IMR-90 (cell line): ENCODE measurements around the gene TTC39A. TPM values are rescaled to one million over a fixed set of nuclear protein-coding genes. Genes with fewer than 3 reads are reported as not detected.

Experiments
- ATAC-seq: fragments of 200-7000 bp; cut with Tn5 transposase; 2 replicates; pipeline ENCODE4 v1.9.1; 2020; ENCODE audit warnings: low read depth, mild to moderate bottlenecking, moderate library complexity
- BruUV-seq: library from RNA; stranded (reverse); fragments of 400-500 nt; replicated peaks from 2 replicates; lab custom pipeline; 2021; lab: Mats Ljungman, UMichigan
- CTCF ChIA-PET: fragments of 300-600 bp; formaldehyde crosslinking; extraction: SDS; loops from one replicate; lab custom pipeline; 2021; ENCODE audit warnings: antibody characterized with exemption; lab: Yijun Ruan, JAX
- POLR2A ChIA-PET: fragments of 300-600 bp; sonication (Branson Sonifier 250); formaldehyde crosslinking; loops from one replicate; lab custom pipeline; 2022; ENCODE audit warnings: antibody characterized with exemption; ENCODE audit not compliant: unreplicated experiment; lab: Charles Lee
- DNase-seq: peaks from one replicate; pipeline ENCODE4 v3.0.0; 2013
- H2AFZ ChIP-seq: replicated peaks from 2 replicates; pipeline ENCODE3; 2013; ENCODE audit warnings: low read length, mild to moderate bottlenecking; ENCODE audit not compliant: poor library complexity
- H2AK5ac ChIP-seq: 2 replicates; pipeline ENCODE4 v1.6.1; 2013; ENCODE audit warnings: low read depth, low read length, inconsistent platforms
- H2AK9ac ChIP-seq: replicated peaks from 2 replicates; pipeline ENCODE3; 2013; ENCODE audit warnings: mild to moderate bottlenecking, low read depth, low read length, moderate library complexity; ENCODE audit not compliant: poor library complexity
- H2BK120ac ChIP-seq: 2 replicates; pipeline ENCODE4 v1.6.1; 2013; ENCODE audit warnings: low read depth, low read length, inconsistent platforms
- H2BK15ac ChIP-seq: 3 replicates; pipeline ENCODE4 v1.6.1; 2013; ENCODE audit warnings: low read depth, low read length, inconsistent platforms
- H2BK20ac ChIP-seq: 2 replicates; pipeline ENCODE4 v1.6.1; 2013; ENCODE audit warnings: low read depth, mild to moderate bottlenecking, inconsistent platforms, low read length, moderate library complexity
- H2BK5ac ChIP-seq: 2 replicates; pipeline ENCODE4 v1.6.1; 2013; ENCODE audit warnings: mild to moderate bottlenecking, low read depth, low read length, inconsistent platforms; ENCODE audit not compliant: poor library complexity, severe bottlenecking
- H3K14ac ChIP-seq: replicated peaks from 2 replicates; pipeline ENCODE4 v1.6.1; 2013; ENCODE audit warnings: low read depth, low read length, inconsistent platforms
- H3K18ac ChIP-seq: 2 replicates; pipeline ENCODE4 v1.6.1; 2013; ENCODE audit warnings: low read depth, low read length, control low read depth
- H3K23ac ChIP-seq: 2 replicates; pipeline ENCODE4 v1.6.1; 2013; ENCODE audit warnings: low read depth, low read length, inconsistent platforms
- H3K27ac ChIP-seq: 2 replicates; pipeline ENCODE4 v1.5.1; 2013; ENCODE audit warnings: mild to moderate bottlenecking, control low read depth, low read length; ENCODE audit not compliant: insufficient read depth
- H3K27me3 ChIP-seq: 2 replicates; pipeline ENCODE4 v1.6.1; 2013; ENCODE audit warnings: low read length; ENCODE audit not compliant: control insufficient read depth, insufficient read depth
- H3K36me3 ChIP-seq: 2 replicates; pipeline ENCODE4 v1.6.1; 2013; ENCODE audit warnings: low read length, mixed read lengths; ENCODE audit not compliant: control insufficient read depth, insufficient read depth
- H3K4ac ChIP-seq: 2 replicates; pipeline ENCODE4 v1.6.1; 2013; ENCODE audit warnings: low read depth, low read length, inconsistent platforms
- H3K4me1 ChIP-seq: 2 replicates; pipeline ENCODE4 v1.6.1; 2013; ENCODE audit warnings: low read length, mixed read lengths; ENCODE audit not compliant: control insufficient read depth, insufficient read depth
- H3K4me2 ChIP-seq: 2 replicates; pipeline ENCODE4 v1.6.1; 2013; ENCODE audit warnings: low read depth, mild to moderate bottlenecking, control low read depth, low read length, moderate library complexity
- H3K4me3 ChIP-seq: 2 replicates; pipeline ENCODE4 v1.5.1; 2013; ENCODE audit warnings: low read depth, mild to moderate bottlenecking, control low read depth, low read length, moderate library complexity; ENCODE audit not compliant: insufficient read depth
- H3K56ac ChIP-seq: 2 replicates; pipeline ENCODE4 v1.6.1; 2013; ENCODE audit warnings: low read length, inconsistent platforms; ENCODE audit not compliant: insufficient read depth; ENCODE audit errors: extremely low read depth
- H3K79me1 ChIP-seq, 2 experiments: 2 replicates each; pipeline ENCODE4 v1.6.1; 2013; ENCODE audit warnings: low read length in 2 of 2, inconsistent platforms in 1 of 2, low read depth in 1 of 2
- H3K9ac ChIP-seq: 2 replicates; pipeline ENCODE4 v1.6.1; 2013; ENCODE audit warnings: low read depth, low read length, control low read depth
- H3K9me1 ChIP-seq: 2 replicates; pipeline ENCODE4 v1.6.1; 2013; ENCODE audit warnings: low read length, inconsistent platforms; ENCODE audit not compliant: insufficient read depth
- H3K9me3 ChIP-seq: 2 replicates; pipeline ENCODE4 v1.6.1; 2013; ENCODE audit warnings: low read length; ENCODE audit not compliant: control insufficient read depth, insufficient read depth
- H4K20me1 ChIP-seq: 2 replicates; pipeline ENCODE4 v1.6.1; 2013; ENCODE audit warnings: low read length, inconsistent platforms; ENCODE audit not compliant: insufficient read depth
- H4K5ac ChIP-seq: 2 replicates; pipeline ENCODE4 v1.6.1; 2013; ENCODE audit warnings: mild to moderate bottlenecking, low read depth, low read length, control low read depth
- H4K8ac ChIP-seq, 2 experiments: 2 replicates each; pipeline ENCODE4 v1.6.1; 2013; ENCODE audit warnings: low read depth in 2 of 2, low read length in 2 of 2, control low read depth in 1 of 2, inconsistent platforms in 1 of 2
- H4K91ac ChIP-seq: 2 replicates; pipeline ENCODE4 v1.6.1; 2013; ENCODE audit warnings: low read depth, low read length, inconsistent platforms; ENCODE audit not compliant: insufficient read depth
- BHLHE40 ChIP-seq: fragments of 150-350 bp; IDR thresholded peaks from 2 replicates; pipeline ENCODE4 v1.6.1; 2016; ENCODE audit warnings: mild to moderate bottlenecking, low read depth, low read length
- CEBPB ChIP-seq: IDR thresholded peaks from 2 replicates; pipeline ENCODE4 v1.6.1; 2012; ENCODE audit warnings: low read depth, low read length, improper control_type of control experiment
- CHD1 ChIP-seq: IDR thresholded peaks from 2 replicates; pipeline ENCODE4 v1.6.1; 2012; ENCODE audit warnings: low read depth, low read length, improper control_type of control experiment
- ELK1 ChIP-seq: fragments of 150-350 bp; IDR thresholded peaks from 2 replicates; pipeline ENCODE4 v1.6.1; 2016; ENCODE audit warnings: low read depth, mild to moderate bottlenecking, low read length, moderate library complexity, borderline replicate concordance
- FOS ChIP-seq: fragments of 150-350 bp; IDR thresholded peaks from 2 replicates; pipeline ENCODE4 v1.6.1; 2016; ENCODE audit warnings: low read depth, low read length
- MAFK ChIP-seq: IDR thresholded peaks from 2 replicates; pipeline ENCODE4 v1.6.1; 2012; ENCODE audit warnings: low read depth, low read length, improper control_type of control experiment
- MAZ ChIP-seq: IDR thresholded peaks from 2 replicates; pipeline ENCODE4 v1.6.1; 2012; ENCODE audit warnings: low read depth, mild to moderate bottlenecking, low read length, improper control_type of control experiment, moderate library complexity, borderline replicate concordance
- MXI1 ChIP-seq: IDR thresholded peaks from 2 replicates; pipeline ENCODE4 v1.6.1; 2012; ENCODE audit warnings: low read depth, mild to moderate bottlenecking, low read length, moderate library complexity, borderline replicate concordance
- NFE2L2 ChIP-seq: fragments of 150-350 bp; IDR thresholded peaks from 2 replicates; pipeline ENCODE4 v1.6.1; 2016; ENCODE audit warnings: low read depth, mild to moderate bottlenecking, low read length
- POLR2A ChIP-seq: IDR thresholded peaks from 2 replicates; pipeline ENCODE4 v1.6.1; 2012; ENCODE audit warnings: mild to moderate bottlenecking, low read depth, low read length
- RAD21 ChIP-seq: IDR thresholded peaks from 2 replicates; pipeline ENCODE4 v1.6.1; 2012; ENCODE audit warnings: low read length, improper control_type of control experiment
- RCOR1 ChIP-seq: IDR thresholded peaks from 2 replicates; pipeline ENCODE4 v1.6.1; 2012; ENCODE audit warnings: mild to moderate bottlenecking, low read length, improper control_type of control experiment; ENCODE audit not compliant: insufficient replicate concordance
- RFX5 ChIP-seq: IDR thresholded peaks from 2 replicates; pipeline ENCODE4 v1.8.0; 2012; ENCODE audit warnings: low read depth, mild to moderate bottlenecking, low read length, moderate library complexity
- SMC3 ChIP-seq: fragments of 150-350 bp; IDR thresholded peaks from 2 replicates; pipeline ENCODE4 v1.6.1; 2016; ENCODE audit warnings: low read depth, mild to moderate bottlenecking, antibody characterized with exemption, low read length, moderate library complexity
- USF2 ChIP-seq: fragments of 150-350 bp; IDR thresholded peaks from 2 replicates; pipeline ENCODE4 v1.6.1; 2017; ENCODE audit warnings: mild to moderate bottlenecking, antibody characterized with exemption, low read length, low read depth
- dilution Hi-C: fragments of 300-500 bp; cut with HindIII; formaldehyde crosslinking; loops from one replicate; pipeline ENCODE4 v1.14.3; 2018; ENCODE audit warnings: low sequenced_read_pairs; ENCODE audit not compliant: unreplicated experiment
- in situ Hi-C: fragments of 300-500 bp; cut with MboI; formaldehyde crosslinking; loops from 3 replicates; pipeline ENCODE4 v1.14.3; 2019; ENCODE audit warnings: low sequenced_read_pairs, inconsistent platforms, mixed read lengths
- intact Hi-C: fragments of 100-400 bp; cut with micrococcal nuclease; formaldehyde crosslinking; loops from 2 replicates; pipeline ENCODE4 v1.10.0; 2022
- polyA plus RNA-seq, 3 experiments: library from polyadenylated mRNA; depleted of rRNA; stranded (reverse); fragments of >200 nt; gene quantifications; 2 replicates each; pipeline ENCODE4 v1.2.3, GENCODE V29; 2012; ENCODE audit warnings: low replicate concordance in 1 of 3
- total RNA-seq: library from RNA; depleted of rRNA; stranded (reverse); fragments of >200 nt; gene quantifications from 2 replicates; pipeline ENCODE4 v1.2.3, GENCODE V29; 2012
- TF ChIP-seq, protein P1 (sequence below): conservative IDR thresholded peaks from 2 replicates; pipeline ENCODE4 v1.5.1; 2012; ENCODE audit warnings: mild to moderate bottlenecking, low read depth, low read length, improper control_type of control experiment

The TTC39A gene
- total and polyA plus RNA-seq, 2 of the 4 experiments (the other 2 are of a cell fraction): 0.62 to 0.72 TPM

GRCh38 chr1:51348147-51348527, 17.8 kb upstream of the TTC39A start:
- Histone ChIP-seq H3K27me3 (peaks cover 31% of the 10 kb centered on the region), H3K14ac (no peak overlapping the region), H2BK15ac (no peak overlapping the region), H3K4me1 (no peaks in the 10 kb centered on the region; the same call in 1 of the 2 replicates), H3K18ac (no peak overlapping the region), H4K91ac (no peak overlapping the region), H3K4me3 (no peak overlapping the region), H3K9ac (no peak overlapping the region), H2AFZ (no peak overlapping the region), H3K9me3 (no peaks in the 10 kb centered on the region), H3K9me1 (0 out of 2 replicates have a peak, but pooled peaks cover 3% of the 10 kb centered on the region), H3K23ac (no peak overlapping the region), H2AK9ac (no peak overlapping the region), H3K4ac (no peak overlapping the region), H2AK5ac (no peak overlapping the region), H3K4me2 (no peak overlapping the region), H4K20me1 (no peaks in the 10 kb centered on the region), H2BK5ac (no peak overlapping the region), H3K36me3 (no peaks in the 10 kb centered on the region), H4K5ac (no peak overlapping the region), H4K8ac (no peak overlapping the region), H3K27ac (no peak overlapping the region), H3K56ac (no peak overlapping the region), H2BK120ac (no peak overlapping the region), H3K79me1 (no peaks in the 10 kb centered on the region; a peak in 1 of 4 replicates), H2BK20ac (no peak overlapping the region)
- no peak for DNase-seq
- no peak for ATAC-seq
- in situ Hi-C loops: no loop called here
- intact Hi-C loops: no loop called here
- no peak for TF ChIP-seq RFX5
- no peak for TF ChIP-seq CEBPB
- no peak for TF ChIP-seq RAD21
- TF ChIP-seq BHLHE40: no peak
- TF ChIP-seq ELK1: no peak
- TF ChIP-seq CHD1: no peak
- no peak for TF ChIP-seq SMC3
- no peak for TF ChIP-seq USF2
- TF ChIP-seq MAZ: no peak
- TF ChIP-seq NFE2L2: no peak
- TF ChIP-seq MXI1: no peak
- no peak for TF ChIP-seq MAFK
- TF ChIP-seq RCOR1: no peak
- TF ChIP-seq FOS: no peak
- TF ChIP-seq, protein P1, sequence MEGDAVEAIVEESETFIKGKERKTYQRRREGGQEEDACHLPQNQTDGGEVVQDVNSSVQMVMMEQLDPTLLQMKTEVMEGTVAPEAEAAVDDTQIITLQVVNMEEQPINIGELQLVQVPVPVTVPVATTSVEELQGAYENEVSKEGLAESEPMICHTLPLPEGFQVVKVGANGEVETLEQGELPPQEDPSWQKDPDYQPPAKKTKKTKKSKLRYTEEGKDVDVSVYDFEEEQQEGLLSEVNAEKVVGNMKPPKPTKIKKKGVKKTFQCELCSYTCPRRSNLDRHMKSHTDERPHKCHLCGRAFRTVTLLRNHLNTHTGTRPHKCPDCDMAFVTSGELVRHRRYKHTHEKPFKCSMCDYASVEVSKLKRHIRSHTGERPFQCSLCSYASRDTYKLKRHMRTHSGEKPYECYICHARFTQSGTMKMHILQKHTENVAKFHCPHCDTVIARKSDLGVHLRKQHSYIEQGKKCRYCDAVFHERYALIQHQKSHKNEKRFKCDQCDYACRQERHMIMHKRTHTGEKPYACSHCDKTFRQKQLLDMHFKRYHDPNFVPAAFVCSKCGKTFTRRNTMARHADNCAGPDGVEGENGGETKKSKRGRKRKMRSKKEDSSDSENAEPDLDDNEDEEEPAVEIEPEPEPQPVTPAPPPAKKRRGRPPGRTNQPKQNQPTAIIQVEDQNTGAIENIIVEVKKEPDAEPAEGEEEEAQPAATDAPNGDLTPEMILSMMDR: no peak
- no peak for TF ChIP-seq POLR2A
- ChIA-PET POLR2A (no interaction called here), CTCF (no interaction called here)
- BruUV-seq: no TSS peak
- dilution Hi-C loops: no loop called here
